Measurements from ENCODE around the gene CPT1B.

The CPT1B gene

GRCh38 chr22:50526834-50527801 lies 51.1 kb downstream of the CPT1B start:
- Histone ChIP-seq H3K9me3 (ENCODE audit: low read length) (peaks cover 15% of the 10 kb centered on the region), H2AFZ (ENCODE audit: low read depth, low read length) (no peak overlapping the region), H3K27me3 (ENCODE audit: insufficient read depth, low read length) (peaks cover 7% of the 10 kb centered on the region), H3K36me3 (ENCODE audit: insufficient read depth, low read length) (peaks cover 18% of the 10 kb centered on the region), H3K4me1 (ENCODE audit: insufficient read depth, low read length) (peaks cover 19% of the 10 kb centered on the region), H3K4me3 (ENCODE audit: low read length) (peak overlapping the region; percentile 79)

GRCh38 chr22:50526108-50526833 lies 52.0 kb downstream of the CPT1B start:
- Histone ChIP-seq H2AFZ (ENCODE audit: low read depth, low read length) (peak overlapping the region; percentile 76), H3K27me3 (ENCODE audit: insufficient read depth, low read length) (peaks cover 4% of the 10 kb centered on the region), H3K9me3 (ENCODE audit: low read length) (peaks cover 15% of the 10 kb centered on the region), H3K36me3 (ENCODE audit: insufficient read depth, low read length) (peaks cover 26% of the 10 kb centered on the region), H3K4me1 (ENCODE audit: insufficient read depth, low read length) (peaks cover 18% of the 10 kb centered on the region), H3K4me3 (ENCODE audit: low read length) (peak overlapping the region; percentile 79)

- H3K36me3 ChIP-seq (ENCODE audit: insufficient read depth, low read length), result peaks cover 31% of the 10 kb centered on the region
- no peaks in the 10 kb centered on the region for H3K27me3 ChIP-seq (ENCODE audit: insufficient read depth, low read length)
- peak overlapping the region; percentile 76 for H2AFZ ChIP-seq (ENCODE audit: low read depth, low read length)
- peak overlapping the region; percentile 79 for H3K4me3 ChIP-seq (ENCODE audit: low read length)
- H3K9me3 ChIP-seq (ENCODE audit: low read length), result peaks cover 12% of the 10 kb centered on the region
- H3K4me1 ChIP-seq (ENCODE audit: insufficient read depth, low read length), result peaks cover 18% of the 10 kb centered on the region
These were observed 52.4 kb downstream of the CPT1B start for GRCh38 chr22:50525858-50526107.

GRCh38 chr22:50525104-50525857 lies 52.9 kb downstream of the CPT1B start, which contains the start of gene SCO2:
SCO2 (minus strand) TSS chr22:50525598; CDS start chr22:50524411, 1,187 bp downstream.
- Histone ChIP-seq H3K36me3 (ENCODE audit: insufficient read depth, low read length) (peaks cover 32% of the 10 kb centered on the region), H3K9me3 (ENCODE audit: low read length) (peaks cover 10% of the 10 kb centered on the region), H2AFZ (ENCODE audit: low read depth, low read length) (peak within 1 kb of the TSS; percentile 76), H3K4me3 (ENCODE audit: low read length) (peak within 1 kb of the TSS; percentile 79), H3K4me1 (ENCODE audit: insufficient read depth, low read length) (peaks cover 18% of the 10 kb centered on the region), H3K27me3 (ENCODE audit: insufficient read depth, low read length) (no peaks in the 10 kb centered on the region)

- Histone ChIP-seq H3K36me3 (ENCODE audit: insufficient read depth, low read length) (peaks cover 32% of the 10 kb centered on the region), H3K27me3 (ENCODE audit: insufficient read depth, low read length) (no peaks in the 10 kb centered on the region), H3K9me3 (ENCODE audit: low read length) (peaks cover 8% of the 10 kb centered on the region), H2AFZ (ENCODE audit: low read depth, low read length) (no peak overlapping the region), H3K4me1 (ENCODE audit: insufficient read depth, low read length) (peaks cover 18% of the 10 kb centered on the region), H3K4me3 (ENCODE audit: low read length) (peak overlapping the region; percentile 79)
These were observed 53.5 kb downstream of the CPT1B start for GRCh38 chr22:50524676-50525103.

- H3K36me3 ChIP-seq (ENCODE audit: insufficient read depth, low read length), result peaks cover 39% of the 10 kb centered on the region
- peaks cover 18% of the 10 kb centered on the region for H3K4me1 ChIP-seq (ENCODE audit: insufficient read depth, low read length)
- peak overlapping the region; percentile 79 for H3K4me3 ChIP-seq (ENCODE audit: low read length)
- no peak overlapping the region for H2AFZ ChIP-seq (ENCODE audit: low read depth, low read length)
- H3K9me3 ChIP-seq (ENCODE audit: low read length), result peaks cover 1% of the 10 kb centered on the region
- H3K27me3 ChIP-seq (ENCODE audit: insufficient read depth, low read length), result no peaks in the 10 kb centered on the region
These were observed 54.2 kb downstream of the CPT1B start for GRCh38 chr22:50523806-50524675.

- Histone ChIP-seq H3K9me3 (ENCODE audit: low read length) (no peaks in the 10 kb centered on the region), H3K4me3 (ENCODE audit: low read length) (no peak overlapping the region), H2AFZ (ENCODE audit: low read depth, low read length) (no peak overlapping the region), H3K36me3 (ENCODE audit: insufficient read depth, low read length) (peaks cover 45% of the 10 kb centered on the region), H3K27me3 (ENCODE audit: insufficient read depth, low read length) (no peaks in the 10 kb centered on the region), H3K4me1 (ENCODE audit: insufficient read depth, low read length) (peaks cover 18% of the 10 kb centered on the region)
These were observed 54.8 kb downstream of the CPT1B start for GRCh38 chr22:50523458-50523805.

GRCh38 chr22:50522806-50523438 lies 55.3 kb downstream of the CPT1B start:
- H3K9me3 ChIP-seq (ENCODE audit: low read length), result no peaks in the 10 kb centered on the region
- peaks cover 50% of the 10 kb centered on the region for H3K36me3 ChIP-seq (ENCODE audit: insufficient read depth, low read length)
- no peaks in the 10 kb centered on the region for H3K27me3 ChIP-seq (ENCODE audit: insufficient read depth, low read length)

GRCh38 chr22:50522208-50522805 lies 55.9 kb downstream of the CPT1B start:
- H3K36me3 ChIP-seq (ENCODE audit: insufficient read depth, low read length), result peaks cover 56% of the 10 kb centered on the region
- no peaks in the 10 kb centered on the region for H3K9me3 ChIP-seq (ENCODE audit: low read length)
- no peak overlapping the region for H3K4me3 ChIP-seq (ENCODE audit: low read length)
- H2AFZ ChIP-seq (ENCODE audit: low read depth, low read length), result no peak overlapping the region
- H3K4me1 ChIP-seq (ENCODE audit: insufficient read depth, low read length), result peaks cover 18% of the 10 kb centered on the region
- no peaks in the 10 kb centered on the region for H3K27me3 ChIP-seq (ENCODE audit: insufficient read depth, low read length)

More at GRCh38 chr22:50522806-50523438, 55.3 kb downstream of the CPT1B start:
- H3K4me3 ChIP-seq (ENCODE audit: low read length), result no peak overlapping the region
- peaks cover 18% of the 10 kb centered on the region for H3K4me1 ChIP-seq (ENCODE audit: insufficient read depth, low read length)
- no peak overlapping the region for H2AFZ ChIP-seq (ENCODE audit: low read depth, low read length)

- H3K9me3 ChIP-seq (ENCODE audit: low read length), result no peaks in the 10 kb centered on the region
- H3K4me3 ChIP-seq (ENCODE audit: low read length), result no peak overlapping the region
- peaks cover 15% of the 10 kb centered on the region for H3K4me1 ChIP-seq (ENCODE audit: insufficient read depth, low read length)
- no peak overlapping the region for H2AFZ ChIP-seq (ENCODE audit: low read depth, low read length)
- peaks cover 61% of the 10 kb centered on the region for H3K36me3 ChIP-seq (ENCODE audit: insufficient read depth, low read length)
- no peaks in the 10 kb centered on the region for H3K27me3 ChIP-seq (ENCODE audit: insufficient read depth, low read length)
These were observed 56.5 kb downstream of the CPT1B start for GRCh38 chr22:50521710-50522109.

GRCh38 chr22:50520826-50521453 lies 57.3 kb downstream of the CPT1B start:
- no peak overlapping the region for H3K4me3 ChIP-seq (ENCODE audit: low read length)

More at GRCh38 chr22:50520826-50521453, 57.3 kb downstream of the CPT1B start:
- no peaks in the 10 kb centered on the region for H3K9me3 ChIP-seq (ENCODE audit: low read length)
- no peak overlapping the region for H2AFZ ChIP-seq (ENCODE audit: low read depth, low read length)
- H3K36me3 ChIP-seq (ENCODE audit: insufficient read depth, low read length), result peaks cover 68% of the 10 kb centered on the region
- H3K4me1 ChIP-seq (ENCODE audit: insufficient read depth, low read length), result peaks cover 12% of the 10 kb centered on the region
- no peaks in the 10 kb centered on the region for H3K27me3 ChIP-seq (ENCODE audit: insufficient read depth, low read length)
